Activated T-cell treated with anti-CD3 and anti-CD28 coated beads for 48 hours (primary cell): ENCODE data around the gene COLEC11.

ENCODE experiments used
- DNase-seq: peaks from one replicate; pipeline ENCODE4 v3.0.0-alpha.2; 2020; ENCODE audit warnings: low read depth

COLEC11 gene

GRCh38 chr2:3675687-3676086 is 80.8 kb downstream of the COLEC11 start:
- no peak for DNase-seq

GRCh38 chr2:3677436-3677835 is 82.5 kb downstream of the COLEC11 start:
- no peak for DNase-seq

- no peak for DNase-seq
Measured at GRCh38 chr2:3678212-3678611, 83.3 kb downstream of the COLEC11 start.

GRCh38 chr2:3679180-3679579 is 84.3 kb downstream of the COLEC11 start:
- DNase-seq = no peak

GRCh38 chr2:3679616-3680393 is 84.9 kb downstream of the COLEC11 start:
- no peak for DNase-seq

- no peak for DNase-seq
Measured at GRCh38 chr2:3680548-3681345, 85.8 kb downstream of the COLEC11 start.

- DNase-seq = no peak
Measured at GRCh38 chr2:3681625-3682024, 86.7 kb downstream of the COLEC11 start.

GRCh38 chr2:3682811-3683210 is 87.9 kb downstream of the COLEC11 start:
- DNase-seq = no peak

GRCh38 chr2:3683748-3684454 is 89.0 kb downstream of the COLEC11 start:
- DNase-seq = no peak

GRCh38 chr2:3689998-3690748 is 95.3 kb downstream of the COLEC11 start:
- no peak for DNase-seq

GRCh38 chr2:3692375-3692774 is 97.5 kb downstream of the COLEC11 start:
- no peak for DNase-seq
